WTC11 (cell line): ENCODE data around the gene GALNT9.

Experiments used
- AFF4 ChIP-seq: sonication (generic); formaldehyde crosslinking; IDR thresholded peaks from 2 replicates; pipeline ENCODE4 v1.8.1; 2023; ENCODE audit warnings: mild to moderate bottlenecking, missing genetic modification reagents, borderline replicate concordance
- CREM ChIP-seq: sonication (generic); formaldehyde crosslinking; IDR thresholded peaks from 2 replicates; pipeline ENCODE4 v1.8.1; 2022; ENCODE audit warnings: mild to moderate bottlenecking, missing genetic modification reagents, moderate library complexity
- CTCF ChIP-seq: fragments of 200-600 bp; IDR thresholded peaks from 2 replicates; pipeline ENCODE4 v1.8.0; 2022; ENCODE audit warnings: antibody characterized with exemption
- MAX ChIP-seq: sonication (generic); formaldehyde crosslinking; IDR thresholded peaks from 2 replicates; pipeline ENCODE4 v1.8.0; 2022; ENCODE audit warnings: mild to moderate bottlenecking, missing genetic modification reagents
- NFYB ChIP-seq: sonication (generic); formaldehyde crosslinking; conservative IDR thresholded peaks from 2 replicates; pipeline ENCODE4 v1.8.0; 2022; ENCODE audit warnings: low read depth, missing genetic modification reagents
- ZNF423 ChIP-seq: fragments of 250-450 bp; sonication (Bioruptor Pico); IDR thresholded peaks from 2 replicates; pipeline ENCODE4 v2.1.2; 2022; ENCODE audit warnings: mild to moderate bottlenecking, moderate library complexity

- TF ChIP-seq CTCF = no peak
- no peak for TF ChIP-seq MAX (CRISPR knock-in tag)
- no peak for TF ChIP-seq AFF4 (CRISPR knock-in tag)
- TF ChIP-seq ZNF423 (CRISPR knock-in tag) = no peak
- TF ChIP-seq NFYB (CRISPR knock-in tag) = no peak
- no peak for TF ChIP-seq CREM (CRISPR knock-in tag)
Measured at GRCh38 chr12:132325733-132326130, 3.7 kb downstream of the GALNT9 start.
